HCT116 (cell line): ENCODE results near the gene PRKAR1A. TPM values are rescaled to one million over a fixed set of nuclear protein-coding genes. Genes with fewer than 3 reads are reported as not detected.

Experiments used
- ATAC-seq: fragments of 200-7000 bp; cut with Tn5 transposase; 2 replicates; pipeline ENCODE4 v1.9.1; 2020; ENCODE audit warnings: mild to moderate bottlenecking, moderate library complexity
- BruUV-seq: library from RNA; stranded (reverse); fragments of 400-500 nt; replicated peaks from 2 replicates; lab custom pipeline; 2021; lab: Mats Ljungman, UMichigan
- CTCF ChIA-PET: fragments of 300-600 bp; sonication (Branson Sonifier 250); formaldehyde crosslinking; loops from one replicate; lab custom pipeline; 2021; ENCODE audit warnings: antibody characterized with exemption; lab: Charles Lee
- POLR2A ChIA-PET: fragments of 300-600, 350-600 bp; sonication (Branson Sonifier 250); formaldehyde crosslinking; loops from one replicate; lab custom pipeline; 2021; ENCODE audit warnings: antibody characterized with exemption; lab: Charles Lee
- RAD21 ChIA-PET, 2 experiments: fragments of 300-600 bp; sonication (Branson Sonifier 250); formaldehyde crosslinking; loops; one replicate each; lab custom pipeline; 2023; ENCODE audit warnings: low total read pairs in 2 of 2; ENCODE audit not compliant: uncharacterized antibody in 2 of 2, unreplicated experiment in 2 of 2, low non-redundant PET in 1 of 2; lab: Charles Lee
- DNase-seq: peaks from one replicate; pipeline ENCODE4 v3.0.0-alpha.2; 2010; ENCODE audit warnings: low read depth, low spot score
- H2AFZ ChIP-seq: fragments of 200-600 bp; shearing (Covaris generic), sonication (generic); 2 replicates; pipeline ENCODE4 v1.6.1; 2017; ENCODE audit warnings: low read depth, mixed run types, mixed read lengths, antibody characterized with exemption, low read length; ENCODE audit not compliant: poor library complexity, severe bottlenecking
- H3K27ac ChIP-seq: 2 replicates; pipeline ENCODE4 v1.5.1; 2012; ENCODE audit warnings: low read depth, low read length
- H3K27me3 ChIP-seq: fragments of 200-600 bp; sonication (generic); 2 replicates; pipeline ENCODE4 v1.6.1; 2016; ENCODE audit warnings: mixed run types, low read length, mixed read lengths; ENCODE audit not compliant: insufficient read depth
- H3K36me3 ChIP-seq, 2 experiments: fragments of 200-500 bp in 1 of 2; fragments of 200-600 bp in 1 of 2; sonication (Bioruptor generic) in 1 of 2; sonication (generic) in 1 of 2; 2 replicates each; pipeline versions ENCODE4 v1.5.1 to v1.6.1; 2014 to 2016; ENCODE audit warnings: low read length in 2 of 2, inconsistent platforms in 1 of 2, mixed read lengths in 1 of 2, mixed run types in 1 of 2; ENCODE audit not compliant: insufficient read depth in 2 of 2, control insufficient read depth in 1 of 2
- H3K4me1 ChIP-seq, 2 experiments: fragments of 200-600 bp in 1 of 2; sonication (generic) in 1 of 2; 2 replicates each; pipeline versions ENCODE4 v1.5.1 to v1.6.1; 2012 to 2017; ENCODE audit warnings: low read length in 2 of 2, inconsistent platforms in 1 of 2, mild to moderate bottlenecking in 1 of 2, mixed read lengths in 1 of 2, mixed run types in 1 of 2, moderate library complexity in 1 of 2; ENCODE audit not compliant: insufficient read depth in 2 of 2, control insufficient read depth in 1 of 2
- H3K4me2 ChIP-seq: fragments of 200-600 bp; sonication (generic); 2 replicates; pipeline ENCODE4 v1.6.1; 2017; ENCODE audit warnings: mixed run types, low read length, mixed read lengths
- H3K4me3 ChIP-seq, 2 experiments: fragments of 200-600 bp in 1 of 2; sonication (generic) in 1 of 2; replicated peaks in 1 of 2; 2 replicates each; pipeline ENCODE4 v1.5.1; 2011 to 2016; ENCODE audit warnings: low read length in 2 of 2, control low read depth in 1 of 2, low read depth in 1 of 2, mild to moderate bottlenecking in 1 of 2, mixed read lengths in 1 of 2, mixed run types in 1 of 2
- H3K79me2 ChIP-seq: fragments of 200-600 bp; sonication (generic); 2 replicates; pipeline ENCODE4 v1.6.1; 2017; ENCODE audit warnings: mild to moderate bottlenecking, mixed run types, low read length, moderate library complexity, mixed read lengths; ENCODE audit not compliant: insufficient read depth
- H3K9ac ChIP-seq: fragments of 200-600 bp; sonication (generic); 2 replicates; pipeline ENCODE4 v1.6.1; 2016; ENCODE audit warnings: low read length, mixed read lengths
- H3K9me2 ChIP-seq: fragments of 200-600 bp; sonication (generic), shearing (Covaris generic); 2 replicates; pipeline ENCODE4 v1.6.1; 2017; ENCODE audit warnings: mixed run types, mild to moderate bottlenecking, moderate library complexity; ENCODE audit not compliant: insufficient read depth
- H3K9me3 ChIP-seq, 2 experiments: fragments of 200-500 bp in 1 of 2; fragments of 200-600 bp in 1 of 2; sonication (Bioruptor generic) in 1 of 2; sonication (generic) in 1 of 2; 2 replicates each; pipeline ENCODE4 v1.6.1; 2014 to 2017; ENCODE audit warnings: low read length in 2 of 2, mixed read lengths in 2 of 2, inconsistent platforms in 1 of 2, low read depth in 1 of 2, mild to moderate bottlenecking in 1 of 2, mixed run types in 1 of 2, moderate library complexity in 1 of 2; ENCODE audit not compliant: control insufficient read depth in 1 of 2, insufficient read depth in 1 of 2
- H4K20me1 ChIP-seq: fragments of 200-600 bp; sonication (generic), shearing (Covaris generic); 2 replicates; pipeline ENCODE4 v1.6.1; 2017; ENCODE audit warnings: mixed run types, mild to moderate bottlenecking, moderate library complexity; ENCODE audit not compliant: insufficient read depth
- CBX3 ChIP-seq: IDR thresholded peaks from 2 replicates; pipeline ENCODE4 v1.6.1; 2012; ENCODE audit warnings: low read depth
- FOSL1 ChIP-seq: IDR thresholded peaks from 2 replicates; pipeline ENCODE4 v1.6.1; 2012; ENCODE audit warnings: low read depth
- POLR2A ChIP-seq: IDR thresholded peaks from 2 replicates; pipeline ENCODE4 v1.7.0; 2011; ENCODE audit warnings: borderline replicate concordance; ENCODE audit not compliant: insufficient read depth, insufficient read length; ENCODE audit errors: extremely low read depth
- POLR2AphosphoS5 ChIP-seq: IDR thresholded peaks from 2 replicates; pipeline ENCODE4 v1.6.1; 2011; ENCODE audit warnings: mild to moderate bottlenecking, low read depth, low read length, moderate library complexity
- SIN3A ChIP-seq: IDR thresholded peaks from 2 replicates; pipeline ENCODE4 v1.6.1; 2012; ENCODE audit warnings: low read depth
- ZFX ChIP-seq: fragments of 450-650 bp; IDR thresholded peaks from 2 replicates; pipeline ENCODE4 v1.6.1; 2017
- ZNF274 ChIP-seq: fragments of 200-500 bp; sonication (Bioruptor generic); IDR thresholded peaks from 2 replicates; pipeline ENCODE4 v1.6.1; 2014; ENCODE audit warnings: mild to moderate bottlenecking, low read depth, low read length, inconsistent platforms
- intact Hi-C: fragments of 100-400 bp; cut with micrococcal nuclease; formaldehyde crosslinking; loops from 2 replicates; pipeline ENCODE4 v1.10.0; 2022
- total RNA-seq: library from RNA; stranded (reverse); gene quantifications from one replicate; pipeline ENCODE4 v1.2.1, GENCODE V29; 2021; ENCODE audit not compliant: unreplicated experiment
- TF ChIP-seq, protein P1 (sequence below): IDR thresholded peaks from 2 replicates; pipeline ENCODE4 v1.6.1; 2011; ENCODE audit warnings: mild to moderate bottlenecking, low read length, moderate library complexity; ENCODE audit not compliant: insufficient replicate concordance; ENCODE audit errors: extremely low read depth
- TF ChIP-seq, protein P2 (sequence below): IDR thresholded peaks from 2 replicates; pipeline ENCODE4 v1.6.1; 2012
- TF ChIP-seq, protein P3 (sequence below): IDR thresholded peaks from 2 replicates; pipeline ENCODE4 v1.6.1; 2012; ENCODE audit warnings: low read depth

PRKAR1A gene
- total RNA-seq, 1 experiment from 2014 or later = 295 TPM

DNA sequence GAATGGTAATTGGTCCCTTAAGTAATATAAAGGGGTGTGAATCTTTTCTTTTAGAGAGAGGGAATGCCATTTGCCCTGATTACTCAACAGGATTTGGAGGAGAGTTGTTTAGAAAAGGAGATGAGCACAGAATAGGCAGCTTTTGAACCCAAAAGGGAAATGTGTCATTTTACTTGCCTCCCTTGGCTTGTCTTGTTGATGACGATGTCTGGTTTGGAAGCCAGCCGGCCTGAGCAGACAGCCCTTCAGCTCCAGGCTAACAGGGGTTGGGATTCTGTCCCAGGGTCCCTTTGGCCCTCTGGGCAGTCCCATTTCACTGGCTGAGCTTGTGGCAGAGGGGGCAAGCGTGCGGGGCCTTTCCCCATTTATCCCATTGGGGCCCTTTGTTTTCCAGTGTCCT is 22.3 kb upstream of the PRKAR1A start:
- CTCF ChIA-PET = no interaction called here
- Histone ChIP-seq H3K79me2 (no peaks in the 10 kb centered on the region), H3K9ac (no peak overlapping the region), H3K9me2 (no peaks in the 10 kb centered on the region), H3K36me3 (no peaks in the 10 kb centered on the region), H4K20me1 (no peaks in the 10 kb centered on the region), H3K4me3 (no peak overlapping the region), H3K27ac (no peak overlapping the region), H3K4me1 (peaks cover 0 to 3% of the 10 kb centered on the region in 2 experiments; a peak in 2 of 4 replicates), H3K9me3 (no peaks in the 10 kb centered on the region), H3K27me3 (peaks cover 12% of the 10 kb centered on the region), H2AFZ (no peak overlapping the region), H3K4me2 (no peak overlapping the region)
- no TSS peak for BruUV-seq
- RAD21 ChIA-PET = no interaction called here
- DNase-seq = no peak
- intact Hi-C loops = no loop called here
- no peak for ATAC-seq
- POLR2A ChIA-PET = no interaction called here
- TF ChIP-seq ZNF274 = no peak
- no peak for TF ChIP-seq FOSL1
- TF ChIP-seq, protein P1, sequence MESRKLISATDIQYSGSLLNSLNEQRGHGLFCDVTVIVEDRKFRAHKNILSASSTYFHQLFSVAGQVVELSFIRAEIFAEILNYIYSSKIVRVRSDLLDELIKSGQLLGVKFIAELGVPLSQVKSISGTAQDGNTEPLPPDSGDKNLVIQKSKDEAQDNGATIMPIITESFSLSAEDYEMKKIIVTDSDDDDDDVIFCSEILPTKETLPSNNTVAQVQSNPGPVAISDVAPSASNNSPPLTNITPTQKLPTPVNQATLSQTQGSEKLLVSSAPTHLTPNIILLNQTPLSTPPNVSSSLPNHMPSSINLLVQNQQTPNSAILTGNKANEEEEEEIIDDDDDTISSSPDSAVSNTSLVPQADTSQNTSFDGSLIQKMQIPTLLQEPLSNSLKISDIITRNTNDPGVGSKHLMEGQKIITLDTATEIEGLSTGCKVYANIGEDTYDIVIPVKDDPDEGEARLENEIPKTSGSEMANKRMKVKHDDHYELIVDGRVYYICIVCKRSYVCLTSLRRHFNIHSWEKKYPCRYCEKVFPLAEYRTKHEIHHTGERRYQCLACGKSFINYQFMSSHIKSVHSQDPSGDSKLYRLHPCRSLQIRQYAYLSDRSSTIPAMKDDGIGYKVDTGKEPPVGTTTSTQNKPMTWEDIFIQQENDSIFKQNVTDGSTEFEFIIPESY = no peak
- TF ChIP-seq, protein P2, sequence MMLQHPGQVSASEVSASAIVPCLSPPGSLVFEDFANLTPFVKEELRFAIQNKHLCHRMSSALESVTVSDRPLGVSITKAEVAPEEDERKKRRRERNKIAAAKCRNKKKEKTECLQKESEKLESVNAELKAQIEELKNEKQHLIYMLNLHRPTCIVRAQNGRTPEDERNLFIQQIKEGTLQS = no peak

DNA sequence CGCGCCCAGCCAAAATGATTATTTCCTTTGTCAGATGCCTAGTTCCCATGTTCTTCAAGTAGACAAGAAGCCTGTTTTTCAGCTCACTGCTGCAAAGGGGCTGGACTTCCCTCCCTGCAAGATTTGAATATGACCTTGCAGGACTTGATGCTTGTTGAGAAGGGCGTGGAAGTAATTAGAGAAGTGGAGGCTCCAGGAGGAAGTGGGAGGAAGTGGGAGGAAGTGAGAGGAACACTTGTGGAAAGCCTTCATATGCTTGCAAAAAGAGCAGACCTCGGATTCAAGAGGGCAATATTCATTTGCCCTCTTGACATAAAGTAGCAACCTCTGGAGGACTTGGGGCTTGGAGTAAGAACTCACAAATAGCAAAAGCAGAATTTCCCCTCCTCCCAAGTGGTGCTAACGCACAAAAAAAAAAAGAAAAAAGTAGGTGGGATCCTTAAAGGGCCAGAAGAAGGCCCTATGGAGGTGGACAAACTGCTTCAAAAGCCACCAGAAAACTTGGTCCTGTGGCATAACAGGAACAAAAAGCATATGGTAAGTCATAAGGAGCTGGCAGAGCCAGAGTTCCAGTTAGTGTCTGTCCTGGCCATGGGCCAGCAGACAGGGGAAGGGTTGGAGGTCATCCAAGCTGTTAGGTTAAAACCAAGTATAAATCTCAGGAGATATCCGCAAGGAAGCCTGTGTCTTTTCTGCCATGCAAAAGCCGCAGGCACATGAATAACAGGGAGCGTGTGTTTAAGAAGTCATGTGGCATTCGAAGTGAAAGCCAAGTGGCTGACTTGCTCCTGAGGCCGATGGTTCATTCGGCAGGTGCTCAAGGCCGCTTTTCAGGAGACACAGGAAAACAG is 20.6 kb upstream of the PRKAR1A start:
- ChIA-PET CTCF (no interaction called here), RAD21 (no interaction called here), POLR2A (no interaction called here)
- Histone ChIP-seq H4K20me1 (no peaks in the 10 kb centered on the region), H3K27me3 (no peaks in the 10 kb centered on the region), H3K9ac (no peak overlapping the region), H3K9me3 (no peaks in the 10 kb centered on the region), H3K27ac (no peak overlapping the region), H3K36me3 (no peaks in the 10 kb centered on the region), H3K4me2 (no peak overlapping the region), H3K4me1 (peaks cover 0 to 3% of the 10 kb centered on the region in 2 experiments; a peak in 2 of 4 replicates), H3K9me2 (no peaks in the 10 kb centered on the region), H3K79me2 (no peaks in the 10 kb centered on the region), H2AFZ (no peak overlapping the region), H3K4me3 (no peak overlapping the region)
- intact Hi-C loops = no loop called here
- ATAC-seq (no peak), DNase-seq (no peak)
- BruUV-seq = no TSS peak
- TF ChIP-seq SIN3A (no peak), ZFX (no peak), FOSL1 (no peak), POLR2A (no peak), CBX3 (no peak), POLR2AphosphoS5 (no peak)
- TF ChIP-seq, protein P3, sequence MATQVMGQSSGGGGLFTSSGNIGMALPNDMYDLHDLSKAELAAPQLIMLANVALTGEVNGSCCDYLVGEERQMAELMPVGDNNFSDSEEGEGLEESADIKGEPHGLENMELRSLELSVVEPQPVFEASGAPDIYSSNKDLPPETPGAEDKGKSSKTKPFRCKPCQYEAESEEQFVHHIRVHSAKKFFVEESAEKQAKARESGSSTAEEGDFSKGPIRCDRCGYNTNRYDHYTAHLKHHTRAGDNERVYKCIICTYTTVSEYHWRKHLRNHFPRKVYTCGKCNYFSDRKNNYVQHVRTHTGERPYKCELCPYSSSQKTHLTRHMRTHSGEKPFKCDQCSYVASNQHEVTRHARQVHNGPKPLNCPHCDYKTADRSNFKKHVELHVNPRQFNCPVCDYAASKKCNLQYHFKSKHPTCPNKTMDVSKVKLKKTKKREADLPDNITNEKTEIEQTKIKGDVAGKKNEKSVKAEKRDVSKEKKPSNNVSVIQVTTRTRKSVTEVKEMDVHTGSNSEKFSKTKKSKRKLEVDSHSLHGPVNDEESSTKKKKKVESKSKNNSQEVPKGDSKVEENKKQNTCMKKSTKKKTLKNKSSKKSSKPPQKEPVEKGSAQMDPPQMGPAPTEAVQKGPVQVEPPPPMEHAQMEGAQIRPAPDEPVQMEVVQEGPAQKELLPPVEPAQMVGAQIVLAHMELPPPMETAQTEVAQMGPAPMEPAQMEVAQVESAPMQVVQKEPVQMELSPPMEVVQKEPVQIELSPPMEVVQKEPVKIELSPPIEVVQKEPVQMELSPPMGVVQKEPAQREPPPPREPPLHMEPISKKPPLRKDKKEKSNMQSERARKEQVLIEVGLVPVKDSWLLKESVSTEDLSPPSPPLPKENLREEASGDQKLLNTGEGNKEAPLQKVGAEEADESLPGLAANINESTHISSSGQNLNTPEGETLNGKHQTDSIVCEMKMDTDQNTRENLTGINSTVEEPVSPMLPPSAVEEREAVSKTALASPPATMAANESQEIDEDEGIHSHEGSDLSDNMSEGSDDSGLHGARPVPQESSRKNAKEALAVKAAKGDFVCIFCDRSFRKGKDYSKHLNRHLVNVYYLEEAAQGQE = no peak
- TF ChIP-seq, protein P1 = no peak
